Muscle layer of colon (tissue), 2 donors: ENCODE results near the gene SRGAP3.

Source experiments
- H3K27ac ChIP-seq: one replicate; pipeline ENCODE4 v1.7.0; 2013; ENCODE audit warnings: low read depth, mild to moderate bottlenecking, low read length, moderate library complexity
- H3K27me3 ChIP-seq, 2 donors: one replicate each; pipeline ENCODE4 v1.7.0; 2013; ENCODE audit warnings: low read length in 2 of 2, mild to moderate bottlenecking in 2 of 2; ENCODE audit not compliant: insufficient read depth in 2 of 2, control insufficient read depth in 1 of 2
- H3K36me3 ChIP-seq: one replicate; pipeline ENCODE4 v1.7.0; 2013; ENCODE audit warnings: mild to moderate bottlenecking, low read length; ENCODE audit not compliant: insufficient read depth
- H3K4me1 ChIP-seq: one replicate; pipeline ENCODE4 v1.7.0; 2013; ENCODE audit warnings: mild to moderate bottlenecking, low read length; ENCODE audit not compliant: insufficient read depth
- H3K4me3 ChIP-seq, 2 donors: one replicate each; pipeline ENCODE4 v1.7.0; 2013; ENCODE audit warnings: low read length in 2 of 2, low read depth in 1 of 2, mild to moderate bottlenecking in 1 of 2, moderate library complexity in 1 of 2
- H3K9ac ChIP-seq: one replicate; pipeline ENCODE4 v1.7.0; 2013; ENCODE audit warnings: low read length
- H3K9me3 ChIP-seq: one replicate; pipeline ENCODE4 v1.7.0; 2013; ENCODE audit warnings: mild to moderate bottlenecking, low read length
- donor health status: abdominal sarcoma.
- donor health status: Adenocarcinoma of cecum.

The SRGAP3 gene

GRCh38 chr3:9032231-9032777, 217.1 kb downstream of the SRGAP3 start:
- Histone ChIP-seq H3K36me3 (no peaks in the 10 kb centered on the region), H3K9me3 (no peaks in the 10 kb centered on the region), H3K4me1 (peaks cover 27% of the 10 kb centered on the region), H3K9ac (no peak overlapping the region), H3K4me3 (no peak overlapping the region), H3K27ac (no peak overlapping the region), H3K27me3 (no peaks in the 10 kb centered on the region)

- H3K27ac ChIP-seq = no peak overlapping the region
- no peaks in the 10 kb centered on the region for H3K9me3 ChIP-seq
- peaks cover 13% of the 10 kb centered on the region for H3K4me1 ChIP-seq
- H3K36me3 ChIP-seq = no peaks in the 10 kb centered on the region
- no peaks in the 10 kb centered on the region for H3K27me3 ChIP-seq
- no peak overlapping the region for H3K4me3 ChIP-seq
- no peak overlapping the region for H3K9ac ChIP-seq
Observed at GRCh38 chr3:9030034-9030433, 219.4 kb downstream of the SRGAP3 start.

GRCh38 chr3:9028134-9028533, 221.3 kb downstream of the SRGAP3 start:
- no peaks in the 10 kb centered on the region for H3K9me3 ChIP-seq
- H3K27ac ChIP-seq = no peak overlapping the region
- H3K4me1 ChIP-seq = peaks cover 13% of the 10 kb centered on the region
- no peak overlapping the region for H3K9ac ChIP-seq
- no peak overlapping the region for H3K4me3 ChIP-seq
- no peaks in the 10 kb centered on the region for H3K27me3 ChIP-seq
- no peaks in the 10 kb centered on the region for H3K36me3 ChIP-seq

GRCh38 chr3:9026320-9027045, 223.0 kb downstream of the SRGAP3 start:
- Histone ChIP-seq H3K9me3 (no peaks in the 10 kb centered on the region), H3K36me3 (no peaks in the 10 kb centered on the region), H3K4me1 (peaks cover 13% of the 10 kb centered on the region), H3K27me3 (no peaks in the 10 kb centered on the region), H3K27ac (no peak overlapping the region), H3K4me3 (no peak overlapping the region), H3K9ac (no peak overlapping the region)

GRCh38 chr3:9024341-9024740, 225.1 kb downstream of the SRGAP3 start:
- Histone ChIP-seq H3K36me3 (no peaks in the 10 kb centered on the region), H3K9me3 (no peaks in the 10 kb centered on the region), H3K27me3 (no peaks in the 10 kb centered on the region), H3K4me3 (no peak overlapping the region), H3K4me1 (peaks cover 13% of the 10 kb centered on the region), H3K27ac (no peak overlapping the region), H3K9ac (no peak overlapping the region)

- no peak overlapping the region for H3K27ac ChIP-seq
- no peaks in the 10 kb centered on the region for H3K36me3 ChIP-seq
- peaks cover 7% of the 10 kb centered on the region for H3K4me1 ChIP-seq
- no peaks in the 10 kb centered on the region for H3K9me3 ChIP-seq
- H3K4me3 ChIP-seq = no peak overlapping the region
- H3K27me3 ChIP-seq = no peaks in the 10 kb centered on the region
- no peak overlapping the region for H3K9ac ChIP-seq
Observed at GRCh38 chr3:9023226-9023590, 226.2 kb downstream of the SRGAP3 start.

GRCh38 chr3:9022305-9023225, 226.9 kb downstream of the SRGAP3 start:
- Histone ChIP-seq H3K36me3 (no peaks in the 10 kb centered on the region), H3K27me3 (no peaks in the 10 kb centered on the region), H3K4me3 (no peak overlapping the region), H3K9ac (no peak overlapping the region), H3K27ac (no peak overlapping the region), H3K9me3 (no peaks in the 10 kb centered on the region), H3K4me1 (peaks cover 1% of the 10 kb centered on the region)

- Histone ChIP-seq H3K27ac (no peak overlapping the region), H3K4me3 (no peak overlapping the region), H3K36me3 (no peaks in the 10 kb centered on the region), H3K27me3 (no peaks in the 10 kb centered on the region), H3K9me3 (no peaks in the 10 kb centered on the region), H3K4me1 (no peaks in the 10 kb centered on the region), H3K9ac (no peak overlapping the region)
Observed at GRCh38 chr3:9021271-9022009, 228.0 kb downstream of the SRGAP3 start.

- Histone ChIP-seq H3K4me1 (no peaks in the 10 kb centered on the region), H3K9me3 (no peaks in the 10 kb centered on the region), H3K36me3 (no peaks in the 10 kb centered on the region), H3K27me3 (no peaks in the 10 kb centered on the region), H3K4me3 (no peak overlapping the region), H3K9ac (no peak overlapping the region), H3K27ac (no peak overlapping the region)
Observed at GRCh38 chr3:9020426-9020825, 229.0 kb downstream of the SRGAP3 start.

- Histone ChIP-seq H3K27ac (no peak overlapping the region), H3K36me3 (no peaks in the 10 kb centered on the region), H3K4me3 (no peak overlapping the region), H3K4me1 (no peaks in the 10 kb centered on the region), H3K9me3 (no peaks in the 10 kb centered on the region), H3K27me3 (no peaks in the 10 kb centered on the region), H3K9ac (no peak overlapping the region)
Observed at GRCh38 chr3:9019259-9019961, 230.0 kb downstream of the SRGAP3 start.

- no peak overlapping the region for H3K27ac ChIP-seq
Observed at GRCh38 chr3:9015250-9015649, 234.2 kb downstream of the SRGAP3 start.

More at GRCh38 chr3:9015250-9015649, 234.2 kb downstream of the SRGAP3 start:
- Histone ChIP-seq H3K4me3 (no peak overlapping the region), H3K4me1 (no peaks in the 10 kb centered on the region), H3K27me3 (no peaks in the 10 kb centered on the region), H3K9ac (no peak overlapping the region), H3K9me3 (no peaks in the 10 kb centered on the region), H3K36me3 (no peaks in the 10 kb centered on the region)
